ENCODE results near the gene PLD5. TPM values are rescaled to one million over a fixed set of nuclear protein-coding genes. Genes with fewer than 3 reads are reported as not detected.

Gene PLD5
- total RNA-seq, 1 experiment from 2014 or later: not detected

DNA sequence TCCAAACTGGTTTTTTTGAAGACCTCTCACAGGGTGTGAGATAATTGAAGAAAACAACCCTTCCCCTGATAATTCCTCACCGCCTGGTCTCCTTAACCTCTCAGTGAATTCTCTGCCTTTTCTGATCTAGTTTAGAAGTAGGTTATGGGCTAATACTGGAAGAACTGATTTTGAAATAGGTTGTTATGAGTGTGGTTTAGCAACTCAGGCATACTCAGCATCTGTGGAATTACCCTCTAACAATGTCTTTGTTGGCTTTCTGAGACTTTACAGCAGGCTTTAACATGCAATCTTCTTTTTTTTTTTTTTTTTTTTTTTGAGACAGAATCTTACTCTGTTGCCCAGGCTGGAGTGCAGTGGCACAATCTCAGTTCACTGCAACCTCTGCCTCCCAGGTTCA lies 10.3 kb upstream of the PLD5 start:
- TF ChIP-seq, protein P1, sequence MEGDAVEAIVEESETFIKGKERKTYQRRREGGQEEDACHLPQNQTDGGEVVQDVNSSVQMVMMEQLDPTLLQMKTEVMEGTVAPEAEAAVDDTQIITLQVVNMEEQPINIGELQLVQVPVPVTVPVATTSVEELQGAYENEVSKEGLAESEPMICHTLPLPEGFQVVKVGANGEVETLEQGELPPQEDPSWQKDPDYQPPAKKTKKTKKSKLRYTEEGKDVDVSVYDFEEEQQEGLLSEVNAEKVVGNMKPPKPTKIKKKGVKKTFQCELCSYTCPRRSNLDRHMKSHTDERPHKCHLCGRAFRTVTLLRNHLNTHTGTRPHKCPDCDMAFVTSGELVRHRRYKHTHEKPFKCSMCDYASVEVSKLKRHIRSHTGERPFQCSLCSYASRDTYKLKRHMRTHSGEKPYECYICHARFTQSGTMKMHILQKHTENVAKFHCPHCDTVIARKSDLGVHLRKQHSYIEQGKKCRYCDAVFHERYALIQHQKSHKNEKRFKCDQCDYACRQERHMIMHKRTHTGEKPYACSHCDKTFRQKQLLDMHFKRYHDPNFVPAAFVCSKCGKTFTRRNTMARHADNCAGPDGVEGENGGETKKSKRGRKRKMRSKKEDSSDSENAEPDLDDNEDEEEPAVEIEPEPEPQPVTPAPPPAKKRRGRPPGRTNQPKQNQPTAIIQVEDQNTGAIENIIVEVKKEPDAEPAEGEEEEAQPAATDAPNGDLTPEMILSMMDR (IDR thresholded peaks at IDR 0.05): no peak
- TF ChIP-seq, protein P2, sequence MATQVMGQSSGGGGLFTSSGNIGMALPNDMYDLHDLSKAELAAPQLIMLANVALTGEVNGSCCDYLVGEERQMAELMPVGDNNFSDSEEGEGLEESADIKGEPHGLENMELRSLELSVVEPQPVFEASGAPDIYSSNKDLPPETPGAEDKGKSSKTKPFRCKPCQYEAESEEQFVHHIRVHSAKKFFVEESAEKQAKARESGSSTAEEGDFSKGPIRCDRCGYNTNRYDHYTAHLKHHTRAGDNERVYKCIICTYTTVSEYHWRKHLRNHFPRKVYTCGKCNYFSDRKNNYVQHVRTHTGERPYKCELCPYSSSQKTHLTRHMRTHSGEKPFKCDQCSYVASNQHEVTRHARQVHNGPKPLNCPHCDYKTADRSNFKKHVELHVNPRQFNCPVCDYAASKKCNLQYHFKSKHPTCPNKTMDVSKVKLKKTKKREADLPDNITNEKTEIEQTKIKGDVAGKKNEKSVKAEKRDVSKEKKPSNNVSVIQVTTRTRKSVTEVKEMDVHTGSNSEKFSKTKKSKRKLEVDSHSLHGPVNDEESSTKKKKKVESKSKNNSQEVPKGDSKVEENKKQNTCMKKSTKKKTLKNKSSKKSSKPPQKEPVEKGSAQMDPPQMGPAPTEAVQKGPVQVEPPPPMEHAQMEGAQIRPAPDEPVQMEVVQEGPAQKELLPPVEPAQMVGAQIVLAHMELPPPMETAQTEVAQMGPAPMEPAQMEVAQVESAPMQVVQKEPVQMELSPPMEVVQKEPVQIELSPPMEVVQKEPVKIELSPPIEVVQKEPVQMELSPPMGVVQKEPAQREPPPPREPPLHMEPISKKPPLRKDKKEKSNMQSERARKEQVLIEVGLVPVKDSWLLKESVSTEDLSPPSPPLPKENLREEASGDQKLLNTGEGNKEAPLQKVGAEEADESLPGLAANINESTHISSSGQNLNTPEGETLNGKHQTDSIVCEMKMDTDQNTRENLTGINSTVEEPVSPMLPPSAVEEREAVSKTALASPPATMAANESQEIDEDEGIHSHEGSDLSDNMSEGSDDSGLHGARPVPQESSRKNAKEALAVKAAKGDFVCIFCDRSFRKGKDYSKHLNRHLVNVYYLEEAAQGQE (IDR thresholded peaks at IDR 0.05; ENCODE audit: insufficient read depth in 1 of 2, low read depth in 2 of 2, low read length in 1 of 2): no peak
- no peak for TF ChIP-seq POLR2AphosphoS5 (IDR thresholded peaks at IDR 0.05; ENCODE audit: low read depth, low read length)
- TF ChIP-seq TCF7L2 (IDR thresholded peaks at IDR 0.05; ENCODE audit: low read depth, low read length): no peak
- TF ChIP-seq SIN3A (IDR thresholded peaks at IDR 0.05; ENCODE audit: borderline replicate concordance, insufficient read depth, low read depth, low read length): no peak
- ChIA-PET CTCF (interaction anchor here (0.7 kb wide), 1 partner anchor 162 kb away, joined by 13 read pairs; no protein-coding TSS in a partner anchor), POLR2A (no interaction called here)
- DNase-seq (ENCODE audit: low read depth, low spot score) (no peak), ATAC-seq (no peak)
- intact Hi-C loops (cut with micrococcal nuclease; ENCODE audit: unreplicated experiment): no loop called here
- Histone ChIP-seq H3K27me3 (ENCODE audit: control insufficient read depth, insufficient read depth, low read length) (no peaks in the 10 kb centered on the region), H3K4me1 (ENCODE audit: control insufficient read depth, insufficient read depth, low read length) (no peaks in the 10 kb centered on the region), H3K36me3 (ENCODE audit: control insufficient read depth, insufficient read depth, low read length) (no peaks in the 10 kb centered on the region), H3K9me3 (ENCODE audit: control insufficient read depth, insufficient read depth, low read depth, low read length) (no peaks in the 10 kb centered on the region), H3K4me3 (ENCODE audit: low read depth in 2 of 2, low read length in 2 of 2) (no peak overlapping the region), H3K27ac (ENCODE audit: low read length) (no peak overlapping the region)
- in situ Hi-C loops (cut with HindIII; ENCODE audit: low pct_unique_long_range_greater_than_20kb, low sequenced_read_pairs): no loop called here
- BruUV-seq (replicated peaks): no TSS peak

DNA sequence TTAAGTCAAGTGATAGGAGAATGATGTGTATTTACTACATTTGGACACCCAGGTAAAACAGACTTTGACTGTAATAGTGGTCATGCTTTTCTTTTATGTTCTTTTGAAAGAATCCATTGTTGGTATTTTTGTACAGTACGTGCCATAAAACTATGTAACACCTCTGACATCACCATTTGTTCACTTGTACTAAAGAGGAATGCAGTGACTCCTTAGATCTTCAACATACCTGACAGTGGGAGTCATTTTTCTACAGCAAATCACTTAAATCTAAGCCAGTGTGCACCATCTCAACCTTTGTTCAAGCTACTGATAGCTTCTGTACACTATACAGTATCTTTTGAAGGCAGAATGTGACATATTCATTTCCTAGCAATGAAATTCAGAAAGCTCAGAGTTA lies 6.3 kb upstream of the PLD5 start:
- no TSS peak for BruUV-seq (replicated peaks)
- intact Hi-C loops (cut with micrococcal nuclease; ENCODE audit: unreplicated experiment): no loop called here
- ChIA-PET POLR2A (no interaction called here), CTCF (no interaction called here)
- Histone ChIP-seq H3K4me1 (ENCODE audit: control insufficient read depth, insufficient read depth, low read length) (no peaks in the 10 kb centered on the region), H3K9me3 (ENCODE audit: control insufficient read depth, insufficient read depth, low read depth, low read length) (no peaks in the 10 kb centered on the region), H3K27ac (ENCODE audit: low read length) (no peak overlapping the region), H3K36me3 (ENCODE audit: control insufficient read depth, insufficient read depth, low read length) (no peaks in the 10 kb centered on the region), H3K27me3 (ENCODE audit: control insufficient read depth, insufficient read depth, low read length) (no peaks in the 10 kb centered on the region), H3K4me3 (ENCODE audit: low read depth in 2 of 2, low read length in 2 of 2) (no peak overlapping the region)
- ATAC-seq (no peak), DNase-seq (ENCODE audit: low read depth, low spot score) (no peak)
- in situ Hi-C loops (cut with HindIII; ENCODE audit: low pct_unique_long_range_greater_than_20kb, low sequenced_read_pairs): no loop called here
- no peak for TF ChIP-seq SIN3A (IDR thresholded peaks at IDR 0.05; ENCODE audit: borderline replicate concordance, insufficient read depth, low read depth, low read length)
- TF ChIP-seq, protein P1 (IDR thresholded peaks at IDR 0.05): no peak

Measured in Panc1 (cell line).